Astrocyte of the cerebellum (primary cell): ENCODE results near the gene EFNA2.

Source experiments
- DNase-seq: peaks from one replicate; pipeline ENCODE4 v3.0.0-alpha.2; 2011; ENCODE audit warnings: low read depth
- H3K4me3 ChIP-seq: 2 replicates; pipeline ENCODE4 v1.5.1; 2011; ENCODE audit warnings: mild to moderate bottlenecking, low read depth, low read length, moderate library complexity
- in situ Hi-C: cut with HindIII; loops from 2 replicates; pipeline ENCODE4 v1.10.0; 2017; ENCODE audit warnings: low sequenced_read_pairs
- TF ChIP-seq, protein P1 (sequence below): IDR thresholded peaks from 2 replicates; pipeline ENCODE4 v1.5.1; 2012; ENCODE audit warnings: low read length, low read depth, moderate library complexity, mild to moderate bottlenecking; ENCODE audit errors: missing control alignments

EFNA2 gene

GRCh38 chr19:1278074-1278473, 7.6 kb upstream of the EFNA2 start:
- TF ChIP-seq, protein P1, sequence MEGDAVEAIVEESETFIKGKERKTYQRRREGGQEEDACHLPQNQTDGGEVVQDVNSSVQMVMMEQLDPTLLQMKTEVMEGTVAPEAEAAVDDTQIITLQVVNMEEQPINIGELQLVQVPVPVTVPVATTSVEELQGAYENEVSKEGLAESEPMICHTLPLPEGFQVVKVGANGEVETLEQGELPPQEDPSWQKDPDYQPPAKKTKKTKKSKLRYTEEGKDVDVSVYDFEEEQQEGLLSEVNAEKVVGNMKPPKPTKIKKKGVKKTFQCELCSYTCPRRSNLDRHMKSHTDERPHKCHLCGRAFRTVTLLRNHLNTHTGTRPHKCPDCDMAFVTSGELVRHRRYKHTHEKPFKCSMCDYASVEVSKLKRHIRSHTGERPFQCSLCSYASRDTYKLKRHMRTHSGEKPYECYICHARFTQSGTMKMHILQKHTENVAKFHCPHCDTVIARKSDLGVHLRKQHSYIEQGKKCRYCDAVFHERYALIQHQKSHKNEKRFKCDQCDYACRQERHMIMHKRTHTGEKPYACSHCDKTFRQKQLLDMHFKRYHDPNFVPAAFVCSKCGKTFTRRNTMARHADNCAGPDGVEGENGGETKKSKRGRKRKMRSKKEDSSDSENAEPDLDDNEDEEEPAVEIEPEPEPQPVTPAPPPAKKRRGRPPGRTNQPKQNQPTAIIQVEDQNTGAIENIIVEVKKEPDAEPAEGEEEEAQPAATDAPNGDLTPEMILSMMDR: no peak

DNA sequence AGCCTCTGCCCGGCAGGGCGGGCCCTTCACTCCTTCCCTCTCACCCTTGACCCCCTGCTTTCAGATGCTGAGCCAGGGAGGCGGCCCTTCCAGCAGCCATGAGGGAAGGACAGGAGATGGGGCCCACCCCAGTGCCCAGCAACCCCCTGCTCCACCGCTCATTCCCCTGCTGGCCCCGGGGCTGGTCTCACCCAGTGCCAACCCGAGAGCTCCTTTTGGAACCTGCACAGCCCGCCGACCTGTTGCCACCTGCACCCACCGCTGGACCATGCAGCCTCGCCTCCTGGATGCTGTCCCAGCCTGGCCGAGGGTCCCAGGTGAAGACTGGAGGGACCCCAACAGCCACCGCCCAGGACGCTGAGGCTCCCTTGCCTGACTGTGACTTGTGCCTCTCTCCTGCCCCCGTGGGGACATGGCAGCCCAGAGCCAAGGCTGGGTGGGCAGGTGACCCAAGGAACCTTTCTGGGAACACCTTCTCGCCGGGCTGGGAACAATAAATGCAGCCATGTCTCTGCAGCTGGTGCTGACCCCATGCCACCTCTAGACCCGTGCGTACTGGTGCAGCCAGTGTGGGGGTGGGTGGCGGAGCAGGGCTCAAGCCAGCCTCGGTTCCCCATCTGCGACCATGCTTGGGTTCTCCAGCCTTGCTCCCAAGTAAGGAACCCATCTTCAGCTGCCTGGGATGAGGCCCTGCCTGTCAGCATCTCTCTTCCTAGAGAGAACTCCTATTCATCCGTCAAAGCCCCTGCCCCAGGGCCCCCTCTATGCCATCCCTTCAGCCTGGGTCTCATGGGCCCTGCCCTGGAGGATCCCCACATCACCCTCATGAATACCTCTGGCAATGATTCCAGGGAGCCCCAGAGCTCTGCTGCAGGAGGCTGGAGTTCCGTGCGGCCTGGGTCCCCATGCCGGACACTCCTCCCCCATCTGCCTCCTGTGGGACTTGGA, 6.7 kb upstream of the EFNA2 start:
- H3K4me3 ChIP-seq: no peak overlapping the region
- in situ Hi-C loops: no loop called here
- DNase-seq: no peak
- TF ChIP-seq, protein P1: no peak

More at GRCh38 chr19:1278074-1278473, 7.6 kb upstream of the EFNA2 start:
- in situ Hi-C loops: no loop called here
- H3K4me3 ChIP-seq: no peak overlapping the region
- DNase-seq: no peak

GRCh38 chr19:1279782-1280341, 5.8 kb upstream of the EFNA2 start:
- no peak overlapping the region for H3K4me3 ChIP-seq
- TF ChIP-seq, protein P1: peak; percentile 97
- DNase-seq: peak; percentile 71
- in situ Hi-C loops: loop anchor here (5.0 kb wide), 2 partner anchors 42 to 132 kb away; no protein-coding TSS in a partner anchor

DNA sequence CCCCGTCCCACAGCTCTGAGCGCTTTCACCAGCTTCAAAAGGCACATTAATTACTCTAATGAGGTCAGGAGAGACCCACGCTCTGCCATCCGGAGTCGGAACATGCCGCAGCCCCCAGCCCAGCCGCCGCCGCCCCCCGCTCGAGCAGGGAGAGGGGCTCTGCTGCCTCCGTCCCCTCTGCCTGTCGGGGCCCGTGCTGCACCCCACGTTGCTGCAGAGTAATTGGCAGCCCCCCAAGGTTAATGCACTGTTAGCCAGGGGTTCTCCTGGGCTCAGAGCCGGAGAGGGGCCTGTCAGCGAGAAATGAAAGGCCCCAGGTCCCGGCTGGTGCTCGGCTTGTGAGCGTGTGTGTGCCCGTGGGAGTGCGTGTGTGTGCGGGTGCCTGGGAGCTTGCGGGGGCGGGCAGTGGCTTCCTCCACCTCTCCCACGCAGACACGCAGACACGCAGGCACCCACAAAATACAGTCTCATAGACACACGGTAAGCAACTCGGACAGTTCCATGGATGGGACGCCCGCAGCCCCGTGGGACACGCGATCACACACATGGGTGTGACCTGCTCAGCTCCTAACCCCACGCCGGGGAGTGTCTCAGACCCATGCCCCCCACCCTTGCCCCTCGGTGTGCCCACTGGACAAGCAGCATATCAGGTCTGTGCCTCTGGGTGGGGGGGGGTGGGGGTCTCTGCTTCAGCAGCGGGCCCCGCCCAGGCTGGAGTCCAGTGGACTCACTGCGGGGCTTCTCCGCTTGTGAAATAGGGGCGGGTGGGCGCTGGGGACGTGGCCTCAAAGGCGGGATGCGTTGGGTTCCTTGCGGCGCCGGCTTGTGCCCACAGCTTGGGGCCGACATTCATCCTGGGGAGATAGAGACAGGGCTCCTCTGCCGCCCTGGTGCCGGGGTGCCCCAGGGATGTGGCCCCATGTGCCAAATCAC, 4.8 kb upstream of the EFNA2 start:
- DNase-seq: no peak
- in situ Hi-C loops: loop anchor here (5.0 kb wide), 2 partner anchors 41 to 131 kb away; no protein-coding TSS in a partner anchor
- no peak overlapping the region for H3K4me3 ChIP-seq
- TF ChIP-seq, protein P1: no peak

DNA sequence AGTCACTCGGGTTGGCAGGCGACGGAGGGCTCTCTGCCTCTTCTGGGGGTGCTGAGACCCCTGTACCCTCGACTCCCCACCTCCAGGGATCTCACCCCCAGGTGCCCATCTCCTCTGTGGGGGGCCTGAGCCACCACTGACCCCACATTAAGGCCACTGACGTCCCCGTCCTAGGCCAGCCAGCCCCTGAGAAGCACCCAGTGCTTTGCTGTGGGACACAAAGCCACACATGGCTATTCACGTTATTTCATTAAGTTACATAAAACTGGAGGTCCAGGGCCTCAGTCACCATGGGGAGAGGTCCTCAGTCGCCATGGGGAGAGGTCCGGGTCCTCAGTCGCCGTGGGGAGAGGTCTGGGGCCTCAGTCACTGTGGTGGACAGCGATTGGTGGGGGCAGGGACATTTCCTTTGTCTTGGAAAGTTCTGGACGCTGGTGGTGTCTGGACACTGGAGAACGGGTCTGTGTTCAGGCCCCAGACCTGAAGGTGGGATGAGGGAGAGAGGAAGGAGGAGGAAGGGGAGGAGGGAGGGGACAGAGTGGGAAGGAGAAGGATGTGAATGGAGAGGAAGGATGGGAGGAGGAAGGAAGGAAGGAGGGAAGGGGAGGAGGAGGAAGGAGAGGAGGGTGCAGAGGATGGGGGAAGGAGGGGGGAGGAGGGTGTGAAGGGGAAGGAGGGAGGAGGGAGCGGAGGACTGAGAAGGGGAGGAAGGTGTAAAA, 3.9 kb upstream of the EFNA2 start:
- DNase-seq: no peak
- no peak overlapping the region for H3K4me3 ChIP-seq
- in situ Hi-C loops: loop anchor here (5.0 kb wide), 2 partner anchors 41 to 131 kb away; no protein-coding TSS in a partner anchor
- TF ChIP-seq, protein P1: no peak
